K562 (cell line): ENCODE measurements around the gene ROPN1B. TPM values are rescaled to one million over a fixed set of nuclear protein-coding genes. Genes with fewer than 3 reads are reported as not detected.
"Not testable (repeated sequence)": the region's sequence is repeated elsewhere in the genome, so short reads cannot be mapped to it uniquely, and the experiment has no call there.

Source experiments
- ATAC-seq: fragments of 200-7000 bp; cut with Tn5 transposase; 3 replicates; pipeline ENCODE4 v1.9.1; 2020; ENCODE audit warnings: moderate library complexity
- BruUV-seq: library from RNA; stranded (reverse); fragments of 400-500 nt; replicated peaks from 2 replicates; lab custom pipeline; 2021; lab: Mats Ljungman, UMichigan
- CTCF ChIA-PET: fragments of 300-600 bp; formaldehyde crosslinking; extraction: SDS; loops from one replicate; lab custom pipeline; 2021; ENCODE audit warnings: low intra/inter-chr PET ratio; lab: Yijun Ruan, JAX
- POLR2A ChIA-PET: fragments of 300-600, 350-650 bp; sonication (Branson Sonifier 250); formaldehyde crosslinking; extraction: SDS; loops from one replicate; lab custom pipeline; 2021; ENCODE audit warnings: antibody characterized with exemption, inconsistent platforms; lab: Yijun Ruan, JAX
- DNase-seq, 4 experiments: peaks; one replicate each; pipeline versions ENCODE4 v3.0.0 to v3.0.0-alpha.2; 2011 to 2018; ENCODE audit warnings: low spot score in 3 of 4, mixed read lengths in 3 of 4; ENCODE audit errors: extremely low read depth in 1 of 4
- FAIRE-seq: peaks from 2 replicates; lab custom pipeline; 2011; peaks lifted over from hg19 to GRCh38; lab: Jason Lieb, UNC
- H2AFZ ChIP-seq: 2 replicates; pipeline ENCODE4 v1.6.0; 2011; ENCODE audit warnings: low read depth, low read length, control low read depth, inconsistent platforms
- H3K27ac ChIP-seq: fragments of 200-600 bp; 3 replicates; pipeline ENCODE4 v1.8.0; 2011; ENCODE audit warnings: low read depth, mild to moderate bottlenecking, control low read depth, inconsistent platforms, low read length, moderate library complexity, mixed read lengths; ENCODE audit errors: extremely low read depth
- H3K27me3 ChIP-seq, 2 experiments: fragments of 300-600 bp in 1 of 2; 2 replicates in 1 of 2; 3 replicates in 1 of 2; pipeline versions ENCODE4 v1.6.0 to v1.8.0; 2011; ENCODE audit warnings: inconsistent platforms in 2 of 2, low read length in 2 of 2, mild to moderate bottlenecking in 1 of 2, mixed read lengths in 1 of 2, moderate library complexity in 1 of 2; ENCODE audit not compliant: control insufficient read depth in 2 of 2, insufficient read depth in 2 of 2
- H3K36me3 ChIP-seq: fragments of 300-600 bp; 3 replicates; pipeline ENCODE4 v1.8.0; 2011; ENCODE audit warnings: mild to moderate bottlenecking, low read length, inconsistent platforms; ENCODE audit not compliant: control insufficient read depth, insufficient read depth
- H3K4me1 ChIP-seq, 2 experiments: fragments of 200-600 bp in 1 of 2; replicated peaks in 1 of 2; 2 replicates in 1 of 2; 3 replicates in 1 of 2; pipeline versions ENCODE4 v1.5.1 to v1.8.0; 2011; ENCODE audit warnings: inconsistent platforms in 2 of 2, low read length in 2 of 2, mild to moderate bottlenecking in 1 of 2, mixed read lengths in 1 of 2, moderate library complexity in 1 of 2; ENCODE audit not compliant: control insufficient read depth in 2 of 2, insufficient read depth in 2 of 2
- H3K4me2 ChIP-seq: 2 replicates; pipeline ENCODE4 v1.6.1; 2011; ENCODE audit warnings: low read length, control low read depth, inconsistent platforms, mixed read lengths; ENCODE audit not compliant: insufficient read depth
- H3K4me3 ChIP-seq: fragments of 200-600 bp; sonication (generic), shearing (Covaris generic); 2 replicates; pipeline ENCODE4 v1.5.1; 2016; ENCODE audit warnings: control low read depth, inconsistent platforms
- H3K79me2 ChIP-seq: fragments of 200-600 bp; 3 replicates; pipeline ENCODE4 v1.8.0; 2011; ENCODE audit warnings: low read length, inconsistent platforms; ENCODE audit not compliant: control insufficient read depth, insufficient read depth
- H3K9ac ChIP-seq, 2 experiments: 2 replicates each; pipeline versions ENCODE4 v1.6.0 to v1.6.1; 2011; ENCODE audit warnings: low read depth in 2 of 2, low read length in 2 of 2, control low read depth in 1 of 2, inconsistent platforms in 1 of 2, mild to moderate bottlenecking in 1 of 2, mixed read lengths in 1 of 2; ENCODE audit not compliant: insufficient read depth in 1 of 2
- H3K9me1 ChIP-seq: one replicate; pipeline ENCODE4 v1.6.0; 2011; ENCODE audit warnings: inconsistent platforms, mild to moderate bottlenecking, low read length, moderate library complexity; ENCODE audit not compliant: control insufficient read depth, insufficient read depth
- H3K9me3 ChIP-seq: replicated peaks from 2 replicates; pipeline ENCODE4 v1.5.1; 2011; ENCODE audit warnings: low read depth, low read length, inconsistent platforms; ENCODE audit not compliant: control insufficient read depth, insufficient read depth
- H4K20me1 ChIP-seq: replicated peaks from 2 replicates; pipeline ENCODE4 v1.6.1; 2011; ENCODE audit warnings: low read length, inconsistent platforms, mixed read lengths; ENCODE audit not compliant: control insufficient read depth, insufficient read depth
- SMARCA4 ChIP-seq: fragments of 450-650 bp; IDR thresholded peaks from 2 replicates; pipeline ENCODE4 v1.6.1; 2016
- WGBS: fragments of 100-300 bp; shearing (Covaris generic); methylation state at CpG from one replicate; pipeline ENCODE4 v1.1.6; 2016; ENCODE audit warnings: low coverage, mixed read lengths; ENCODE audit not compliant: insufficient coverage; ENCODE audit errors: missing lambda C conversion rate; 5-methylcytosine and 5-hydroxymethylcytosine counted together
- in situ Hi-C: fragments of 300-500 bp; cut with MboI; formaldehyde crosslinking; loops from 4 replicates; pipeline ENCODE4 v1.15.0; 2018; ENCODE audit warnings: inconsistent platforms, mixed read lengths
- intact Hi-C: fragments of 100-400 bp; cut with micrococcal nuclease; formaldehyde crosslinking; loops from 2 replicates; pipeline ENCODE4 v1.14.2; 2022
- polyA plus RNA-seq, 8 experiments: library from polyadenylated mRNA; depleted of rRNA in 4 of 8; stranded (reverse) in 5 of 8; unstranded in 3 of 8; fragments of >200 nt; fragmentation: Nextera tagmentation in 2 of 8; fragmentation: Illumina TruSeq in 1 of 8; extraction: Ambion mirVana in 2 of 8; extraction: Trizol in 1 of 8; gene quantifications; 2 replicates each; pipeline versions ENCODE4 v1.2.1 to v1.2.3, GENCODE V29; 2011 to 2014; ENCODE audit warnings: inconsistent platforms in 1 of 8, missing spikeins in 1 of 8
- total RNA-seq, 7 experiments: library from RNA; depleted of rRNA in 6 of 7; stranded (reverse); fragments of >200 nt in 6 of 7; fragmentation: Illumina TruSeq in 2 of 7; extraction: Trizol in 2 of 7; gene quantifications; 2 replicates each; pipeline versions ENCODE4 v1.2.1 to v1.2.3, GENCODE V29; 2011 to 2021; ENCODE audit warnings: low replicate concordance in 1 of 7
- TF ChIP-seq, protein P1 (sequence below), 2 experiments: fragments of 450-650 bp; formaldehyde crosslinking in 1 of 2; IDR thresholded peaks; 2 replicates each; pipeline versions ENCODE4 v1.4.0 to v1.6.1; 2014 to 2020; ENCODE audit warnings: mild to moderate bottlenecking in 2 of 2, borderline replicate concordance in 1 of 2, low read depth in 1 of 2

Gene ROPN1B
- total and polyA plus RNA-seq, 9 of the 15 experiments (the other 6 are each of a cell fraction or from before 2014, with no cell fraction given): not detected

DNA sequence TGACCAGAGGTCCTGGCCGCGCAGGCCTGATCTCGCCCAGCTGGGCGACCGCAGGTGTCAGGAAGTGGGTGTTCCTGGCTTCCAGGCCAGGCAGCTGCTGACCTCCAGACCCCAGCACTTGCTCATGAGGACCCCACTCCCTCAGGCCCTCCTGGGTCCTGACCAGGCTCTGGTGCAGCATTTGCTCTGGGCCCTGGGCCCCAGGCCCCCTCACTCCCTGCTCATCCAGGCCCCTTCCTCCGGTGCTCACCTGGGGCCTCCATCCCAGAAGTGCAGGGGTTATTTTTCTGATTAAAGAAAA is 7.7 kb upstream of the ROPN1B start:
- Histone ChIP-seq H2AFZ (no peak overlapping the region), H3K4me3 (no peak overlapping the region), H3K4me2 (no peak overlapping the region), H3K9ac (no peak overlapping the region), H3K36me3 (no peaks in the 10 kb centered on the region), H3K4me1 (peaks cover 0 to 11% of the 10 kb centered on the region in 2 experiments; a peak in 2 of 5 replicates), H3K79me2 (no peaks in the 10 kb centered on the region), H3K27ac (no peak overlapping the region), H4K20me1 (no peaks in the 10 kb centered on the region), H3K9me1 (no peaks in the 10 kb centered on the region), H3K9me3 (no peaks in the 10 kb centered on the region), H3K27me3 (peaks cover 0 to 27% of the 10 kb centered on the region in 2 experiments; a peak in 2 of 5 replicates)
- ATAC-seq: no peak
- in situ Hi-C loops: no loop called here
- 0% methylated on average over 6 of the region's 6 CpGs for WGBS
- intact Hi-C loops: no loop called here
- FAIRE-seq: no peak
- no TSS peak for BruUV-seq
- ChIA-PET POLR2A (interaction anchor here (0.6 kb wide), 1 partner anchor 171 kb away, joined by 3 read pairs; no protein-coding TSS in a partner anchor), CTCF (no interaction called here)
- DNase-seq: no peak
- TF ChIP-seq SMARCA4: no peak

DNA sequence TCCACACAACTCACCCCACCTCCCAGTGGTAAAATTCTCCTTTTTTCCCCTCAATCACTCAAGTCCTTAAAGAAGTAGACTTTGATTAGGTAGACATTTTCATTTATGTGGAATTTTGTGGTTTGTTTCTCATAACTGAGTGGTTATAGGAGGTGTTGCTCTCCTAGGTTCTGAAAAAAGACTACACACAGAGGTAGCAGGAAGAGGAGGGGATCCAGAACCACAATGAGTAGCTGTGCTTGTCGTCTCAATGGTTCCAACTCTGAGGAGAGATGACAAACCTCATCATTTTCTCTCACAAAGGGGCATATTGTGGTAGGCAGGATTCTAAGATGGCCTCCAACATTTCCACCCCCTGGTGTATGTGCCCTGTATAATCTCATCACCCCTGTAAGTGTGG is 5.1 kb upstream of the ROPN1B start:
- H4K20me1 ChIP-seq, H3K9ac ChIP-seq, DNase-seq, POLR2A ChIA-PET, ATAC-seq, FAIRE-seq, H3K4me2 ChIP-seq, in situ Hi-C loops, H3K4me1 ChIP-seq, intact Hi-C loops, H3K79me2 ChIP-seq, CTCF ChIA-PET, H2AFZ ChIP-seq, H3K4me3 ChIP-seq, H3K27ac ChIP-seq, H3K36me3 ChIP-seq, H3K9me3 ChIP-seq, H3K9me1 ChIP-seq, BruUV-seq: not testable (repeated sequence)
- TF ChIP-seq, protein P1, sequence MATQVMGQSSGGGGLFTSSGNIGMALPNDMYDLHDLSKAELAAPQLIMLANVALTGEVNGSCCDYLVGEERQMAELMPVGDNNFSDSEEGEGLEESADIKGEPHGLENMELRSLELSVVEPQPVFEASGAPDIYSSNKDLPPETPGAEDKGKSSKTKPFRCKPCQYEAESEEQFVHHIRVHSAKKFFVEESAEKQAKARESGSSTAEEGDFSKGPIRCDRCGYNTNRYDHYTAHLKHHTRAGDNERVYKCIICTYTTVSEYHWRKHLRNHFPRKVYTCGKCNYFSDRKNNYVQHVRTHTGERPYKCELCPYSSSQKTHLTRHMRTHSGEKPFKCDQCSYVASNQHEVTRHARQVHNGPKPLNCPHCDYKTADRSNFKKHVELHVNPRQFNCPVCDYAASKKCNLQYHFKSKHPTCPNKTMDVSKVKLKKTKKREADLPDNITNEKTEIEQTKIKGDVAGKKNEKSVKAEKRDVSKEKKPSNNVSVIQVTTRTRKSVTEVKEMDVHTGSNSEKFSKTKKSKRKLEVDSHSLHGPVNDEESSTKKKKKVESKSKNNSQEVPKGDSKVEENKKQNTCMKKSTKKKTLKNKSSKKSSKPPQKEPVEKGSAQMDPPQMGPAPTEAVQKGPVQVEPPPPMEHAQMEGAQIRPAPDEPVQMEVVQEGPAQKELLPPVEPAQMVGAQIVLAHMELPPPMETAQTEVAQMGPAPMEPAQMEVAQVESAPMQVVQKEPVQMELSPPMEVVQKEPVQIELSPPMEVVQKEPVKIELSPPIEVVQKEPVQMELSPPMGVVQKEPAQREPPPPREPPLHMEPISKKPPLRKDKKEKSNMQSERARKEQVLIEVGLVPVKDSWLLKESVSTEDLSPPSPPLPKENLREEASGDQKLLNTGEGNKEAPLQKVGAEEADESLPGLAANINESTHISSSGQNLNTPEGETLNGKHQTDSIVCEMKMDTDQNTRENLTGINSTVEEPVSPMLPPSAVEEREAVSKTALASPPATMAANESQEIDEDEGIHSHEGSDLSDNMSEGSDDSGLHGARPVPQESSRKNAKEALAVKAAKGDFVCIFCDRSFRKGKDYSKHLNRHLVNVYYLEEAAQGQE (IDR thresholded peaks at IDR 0.05; ENCODE audit: borderline replicate concordance): peak; percentile 46
- TF ChIP-seq, protein P1 (CRISPR knock-in tag; IDR thresholded peaks at IDR 0.05; ENCODE audit: low read depth): not testable (repeated sequence)
- peaks cover 0 to 23% of the 10 kb centered on the region in 2 experiments; a peak in 2 of 5 replicates for H3K27me3 ChIP-seq
- WGBS: 0% methylated on average over 1 of the region's 1 CpG
